NCI-H2227 (cell line): Measurements from ENCODE around the gene APEH.

ENCODE experiments used
- DNase-seq: peaks from one replicate; lab custom pipeline; 2025; ENCODE audit not compliant: unreplicated experiment; lab: John Stamatoyannopoulos, UW

Gene APEH

GRCh38 chr3:49723628-49724551 lies 49.7 kb downstream of the APEH start, which contains the start of gene GMPPB:
TSS of gene GMPPB (minus strand) at chr3:49723951. CDS start at chr3:49723726, 225 bp downstream.
- DNase-seq = peak; percentile 96

- peak; percentile 50 for DNase-seq
These were observed 50.4 kb downstream of the APEH start for GRCh38 chr3:49724586-49724985.

- no peak for DNase-seq
These were observed 51.9 kb downstream of the APEH start for GRCh38 chr3:49725906-49726681.

GRCh38 chr3:49727154-49727923 lies 53.2 kb downstream of the APEH start:
- DNase-seq = no peak

GRCh38 chr3:49727924-49728361 lies 53.8 kb downstream of the APEH start:
- no peak for DNase-seq

GRCh38 chr3:49729966-49730609 lies 55.9 kb downstream of the APEH start:
- DNase-seq = no peak

GRCh38 chr3:49732597-49732996 lies 58.4 kb downstream of the APEH start:
- no peak for DNase-seq

GRCh38 chr3:49733551-49733950 lies 59.4 kb downstream of the APEH start:
- no peak for DNase-seq
